Stimulated activated CD4-positive, alpha-beta T cell treated with anti-CD3 and anti-CD28 coated beads, Interleukin-4, amount 100 ng/mL, for 1 hour (primary cell): ENCODE measurements around the gene FKBP5.
"Not testable (repeated sequence)": the region's sequence is repeated elsewhere in the genome, so short reads cannot be mapped to it uniquely, and the experiment has no call there.

ENCODE experiments used
- DNase-seq: peaks from one replicate; pipeline ENCODE4 v3.0.0-alpha.2; 2020

The FKBP5 gene

DNA sequence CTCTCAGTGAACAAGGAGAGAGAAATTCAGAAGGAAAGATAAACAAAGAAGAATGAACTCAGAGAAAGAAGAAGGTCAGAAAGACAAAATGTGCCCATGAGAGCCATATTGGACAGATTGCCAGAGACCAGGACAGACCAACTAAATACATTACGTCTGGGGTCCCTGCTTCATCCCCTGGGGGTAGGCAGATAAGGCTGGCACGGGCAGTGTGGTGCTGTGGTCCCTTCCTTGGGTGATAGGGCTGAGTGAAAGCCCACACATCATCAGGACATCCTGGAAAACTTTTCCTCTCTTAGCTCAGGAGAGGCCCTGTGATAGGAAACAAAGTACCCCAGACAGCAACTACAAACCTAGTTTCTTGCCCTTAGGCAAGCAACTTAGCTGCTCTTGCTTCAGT, 34.9 kb upstream of the FKBP5 start:
- DNase-seq = no peak

- DNase-seq = no peak
These were observed 33.5 kb upstream of the FKBP5 start for GRCh38 chr6:35722121-35722761.

- peak; percentile 23 for DNase-seq
These were observed 31.4 kb upstream of the FKBP5 start for GRCh38 chr6:35719830-35720733.

- no peak for DNase-seq
These were observed 30.7 kb upstream of the FKBP5 start for GRCh38 chr6:35719404-35719829.

- DNase-seq = peak; percentile 35
These were observed 30.2 kb upstream of the FKBP5 start for GRCh38 chr6:35718911-35719381.

GRCh38 chr6:35718375-35718736, 29.6 kb upstream of the FKBP5 start:
- no peak for DNase-seq

DNA sequence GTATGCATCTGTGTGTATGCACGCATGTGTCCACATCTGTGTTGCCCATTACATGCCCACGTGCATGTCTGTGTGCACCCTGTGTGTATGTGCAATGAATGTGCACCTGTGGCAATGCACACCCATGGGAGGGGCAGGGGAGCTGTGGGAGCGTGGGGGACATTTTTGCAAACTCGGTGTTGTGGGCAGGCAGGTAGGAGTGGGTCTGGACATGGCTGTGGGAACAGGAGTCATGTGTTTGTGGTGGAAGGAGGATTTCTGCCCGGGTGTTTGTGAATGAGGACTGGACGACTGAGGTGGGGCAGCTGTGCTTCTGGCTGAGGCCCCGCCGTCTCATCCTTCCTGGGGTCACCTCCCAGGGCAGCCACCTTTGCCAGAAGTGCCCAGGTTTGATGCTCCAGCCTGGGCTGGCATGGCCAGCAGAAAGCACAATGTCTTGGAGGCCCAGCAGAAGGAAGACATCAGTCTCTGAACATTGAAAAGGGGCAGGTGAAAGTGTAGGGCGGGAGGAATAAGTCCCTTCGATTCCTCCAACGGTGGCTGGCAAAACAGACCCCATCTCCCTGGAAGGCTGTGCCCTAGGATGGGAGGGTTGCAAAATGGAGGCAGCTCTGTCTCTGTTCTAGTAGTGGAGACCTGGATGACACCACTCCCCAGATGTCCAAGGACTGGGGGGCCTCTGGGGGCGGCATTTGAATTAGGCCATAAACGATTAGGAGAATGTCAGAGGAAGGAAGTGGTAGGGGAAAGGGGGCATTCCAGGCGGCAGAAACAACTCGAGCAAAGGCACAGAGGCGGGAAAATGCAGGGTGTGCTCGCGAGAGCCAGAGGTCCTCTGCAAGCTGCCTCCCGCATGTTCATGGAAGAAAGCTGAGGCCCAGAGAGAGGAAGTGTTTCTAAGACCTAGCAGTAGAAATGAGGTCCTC, 29.0 kb upstream of the FKBP5 start:
- DNase-seq = no peak

DNA sequence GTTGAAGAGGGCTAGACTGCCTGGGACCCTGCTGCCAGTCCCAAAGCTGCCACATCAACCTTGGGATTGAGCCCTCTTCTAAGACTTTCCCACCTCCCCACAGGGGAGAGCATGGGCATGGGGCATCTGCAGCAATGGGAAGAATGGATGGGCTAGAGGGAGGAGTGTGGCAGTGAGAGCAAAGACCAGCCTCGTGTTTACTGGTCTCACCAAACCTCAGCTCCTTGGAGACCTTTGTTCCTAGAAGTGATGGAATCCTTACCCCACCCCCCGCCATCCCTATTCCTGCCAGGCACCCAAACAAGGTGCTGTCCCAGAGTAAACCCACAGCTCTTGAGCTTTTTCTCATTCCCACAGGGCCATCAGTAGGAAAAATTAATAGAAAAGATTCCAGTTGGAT, 28.1 kb upstream of the FKBP5 start:
- no peak for DNase-seq

- DNase-seq = no peak
These were observed 24.5 kb upstream of the FKBP5 start for GRCh38 chr6:35713006-35713767.

DNA sequence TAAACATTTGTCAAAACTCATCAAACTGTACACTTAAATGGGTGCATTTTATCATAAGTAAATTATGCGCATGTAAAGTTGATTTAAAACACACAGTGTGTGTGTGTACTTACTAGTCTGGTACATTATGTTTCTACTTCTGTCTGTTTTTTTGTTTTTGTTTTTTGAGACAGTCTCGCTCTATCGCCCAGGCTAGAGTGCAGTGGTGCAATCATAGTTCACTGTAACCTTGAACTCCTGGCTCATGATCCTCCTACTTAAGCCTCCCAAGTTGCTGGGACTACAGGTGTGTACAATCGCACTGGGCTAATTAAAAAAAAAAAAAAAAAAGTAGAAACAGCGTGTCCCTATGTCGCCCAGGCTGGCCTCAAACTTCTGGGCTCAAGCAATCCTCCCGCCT, 23.0 kb upstream of the FKBP5 start:
- no peak for DNase-seq

GRCh38 chr6:35710241-35710847, 21.6 kb upstream of the FKBP5 start:
- DNase-seq = no peak

GRCh38 chr6:35708585-35708984, 19.9 kb upstream of the FKBP5 start:
- DNase-seq = no peak

DNA sequence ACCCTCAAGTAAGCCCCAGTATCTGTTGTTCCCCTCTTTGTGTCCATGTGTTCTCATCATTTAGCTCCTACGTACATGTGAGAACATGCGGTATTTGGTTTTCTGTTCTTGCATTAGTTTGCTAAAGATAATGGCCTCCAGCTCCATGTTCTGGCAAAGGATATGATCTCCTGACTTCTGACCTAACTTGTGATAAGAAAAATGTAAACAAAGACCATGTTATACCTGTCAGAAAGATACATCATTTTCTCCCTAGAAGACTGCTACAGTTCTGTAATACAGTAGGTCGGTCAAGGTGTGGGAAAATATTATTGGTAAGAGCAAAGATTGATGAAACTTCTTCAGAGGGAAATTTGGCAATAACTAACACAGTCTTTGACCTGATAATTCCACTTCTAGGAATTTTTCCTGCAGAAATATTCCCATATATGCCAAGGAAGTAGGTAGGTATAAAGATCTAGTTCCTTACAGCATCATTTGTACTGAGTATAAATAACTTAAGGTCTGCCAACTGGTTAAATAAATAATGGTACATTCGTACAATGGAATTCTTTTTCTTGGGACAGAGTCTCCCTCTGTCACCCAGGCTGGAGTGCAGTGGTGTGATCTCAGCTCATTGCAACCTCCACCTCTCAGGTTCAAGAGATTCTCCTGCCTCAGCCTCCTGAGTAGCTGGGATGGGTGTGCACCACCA, 19.1 kb upstream of the FKBP5 start:
- DNase-seq = no peak

DNA sequence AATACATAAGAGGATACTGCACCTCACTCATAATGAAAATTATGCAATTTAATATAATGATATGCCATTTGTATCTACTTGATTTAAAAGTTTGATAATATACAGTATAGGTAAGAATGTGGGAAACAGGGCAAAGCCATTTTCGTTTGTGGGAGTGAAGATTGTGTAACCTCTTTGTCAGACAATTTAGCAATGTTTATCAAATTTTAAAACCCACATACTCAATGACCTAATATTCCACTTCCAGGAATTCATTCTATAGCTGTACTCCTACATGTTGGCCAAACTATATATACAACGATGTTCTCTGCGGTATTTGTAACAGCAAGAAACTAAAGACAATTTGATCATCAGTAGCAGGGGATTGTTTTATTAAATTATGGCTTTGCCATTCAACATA, 17.8 kb upstream of the FKBP5 start:
- DNase-seq = no peak

- no peak for DNase-seq
These were observed 14.8 kb upstream of the FKBP5 start for GRCh38 chr6:35703554-35703953.

DNA sequence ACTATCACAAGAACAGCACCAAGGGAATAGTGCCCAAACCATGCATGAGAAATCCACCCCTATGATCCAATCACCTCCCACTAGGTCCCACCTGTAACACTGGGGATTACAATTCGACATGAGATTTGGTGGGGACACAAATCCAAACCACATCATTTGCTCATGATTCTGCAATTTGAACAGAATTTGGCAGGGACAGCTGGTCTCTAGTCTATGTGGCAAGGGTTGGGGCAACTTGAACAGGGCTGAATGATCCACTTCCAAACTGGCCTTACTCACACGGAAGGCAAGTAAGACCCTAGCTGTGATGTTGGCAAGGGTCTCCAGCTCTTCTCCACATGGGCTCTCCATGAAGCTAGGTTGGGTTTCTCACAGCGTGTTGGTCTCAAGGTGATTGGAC, 10.1 kb upstream of the FKBP5 start:
- DNase-seq = no peak

GRCh38 chr6:35698430-35698829, 9.7 kb upstream of the FKBP5 start:
- DNase-seq = not testable (repeated sequence)

- DNase-seq = no peak
These were observed 5.7 kb upstream of the FKBP5 start for GRCh38 chr6:35694462-35694861.

DNA sequence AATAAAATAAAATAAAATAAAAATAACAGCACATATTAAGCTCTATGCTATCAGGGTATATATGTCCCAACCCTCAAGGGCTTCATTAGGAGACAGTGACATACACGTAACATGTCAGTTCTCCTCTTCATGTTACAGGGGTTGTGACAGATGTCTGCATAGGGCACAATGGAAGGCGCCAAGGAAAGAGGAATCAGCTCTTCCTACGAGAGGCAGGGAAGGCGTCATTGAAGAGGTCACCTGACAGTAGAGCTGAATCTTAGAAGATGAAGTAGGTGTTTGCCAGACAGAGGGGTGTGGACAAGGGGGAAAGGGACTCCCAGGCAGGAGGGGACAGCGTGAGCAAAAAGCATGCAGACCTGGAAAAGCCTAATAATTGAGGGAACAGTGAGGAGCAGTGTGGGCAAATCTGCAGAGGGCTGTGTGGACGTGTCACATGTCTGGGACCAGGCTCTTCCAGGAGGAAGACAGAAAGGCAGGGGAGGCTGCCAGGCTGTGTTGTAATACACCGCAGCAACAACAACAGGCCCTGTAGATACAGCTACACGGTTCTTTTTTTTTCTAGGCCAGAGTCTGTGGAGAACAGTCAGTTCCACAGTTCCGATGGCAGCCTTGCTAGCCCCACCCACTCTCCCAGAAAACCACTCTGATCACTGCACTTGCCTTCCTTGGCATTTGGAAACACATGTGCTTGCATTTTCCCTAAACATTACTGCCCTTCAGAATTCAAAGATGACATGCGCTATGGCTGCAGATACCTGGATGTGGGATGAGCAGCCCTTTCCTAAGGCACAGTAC, 2.5 kb upstream of the FKBP5 start:
- no peak for DNase-seq

- DNase-seq = no peak
These were observed 1.8 kb upstream of the FKBP5 start for GRCh38 chr6:35690484-35690883.
